H9 (cell line): ENCODE data around the gene SLC4A11. TPM values are rescaled to one million over a fixed set of nuclear protein-coding genes. Genes with fewer than 3 reads are reported as not detected.

Source experiments
- DNase-seq: peaks from one replicate; pipeline ENCODE4 v3.0.0-alpha.2; 2017
- H2AFZ ChIP-seq: one replicate; pipeline ENCODE4 v1.6.1; 2013; ENCODE audit warnings: mild to moderate bottlenecking, low read length, control low read depth, moderate library complexity
- H2AK5ac ChIP-seq: 2 replicates; pipeline ENCODE4 v1.6.1; 2013; ENCODE audit warnings: low read length, control low read depth, mixed read lengths; ENCODE audit not compliant: insufficient read length
- H2BK120ac ChIP-seq: one replicate; pipeline ENCODE4 v1.6.1; 2013; ENCODE audit warnings: low read depth, mild to moderate bottlenecking, low read length, control low read depth, inconsistent platforms; ENCODE audit not compliant: poor library complexity, severe bottlenecking
- H2BK12ac ChIP-seq: 2 replicates; pipeline ENCODE4 v1.6.1; 2013; ENCODE audit warnings: low read length, control low read depth, mixed read lengths, low read depth; ENCODE audit not compliant: insufficient read length
- H2BK15ac ChIP-seq: 2 replicates; pipeline ENCODE4 v1.6.1; 2013; ENCODE audit warnings: low read depth, low read length, control low read depth
- H2BK20ac ChIP-seq: one replicate; pipeline ENCODE4 v1.6.1; 2013; ENCODE audit warnings: low read depth, mild to moderate bottlenecking, low read length, control low read depth, inconsistent platforms; ENCODE audit not compliant: poor library complexity, severe bottlenecking
- H2BK5ac ChIP-seq: 2 replicates; pipeline ENCODE4 v1.6.1; 2013; ENCODE audit warnings: low read length, control low read depth, mixed read lengths; ENCODE audit not compliant: insufficient read length
- H3K14ac ChIP-seq: 2 replicates; pipeline ENCODE4 v1.6.1; 2013; ENCODE audit warnings: low read length, control low read depth; ENCODE audit not compliant: insufficient read depth
- H3K18ac ChIP-seq: 2 replicates; pipeline ENCODE4 v1.6.1; 2013; ENCODE audit warnings: low read depth, mild to moderate bottlenecking, mixed read lengths, low read length, control low read depth; ENCODE audit not compliant: insufficient read length
- H3K23ac ChIP-seq: 2 replicates; pipeline ENCODE4 v1.6.1; 2013; ENCODE audit warnings: low read length, control low read depth, mixed read lengths, low read depth; ENCODE audit not compliant: insufficient read length
- H3K23me2 ChIP-seq: 2 replicates; pipeline ENCODE4 v1.6.1; 2013; ENCODE audit warnings: low read depth, mild to moderate bottlenecking, mixed read lengths, low read length, control low read depth; ENCODE audit not compliant: insufficient read length, poor library complexity, severe bottlenecking
- H3K27ac ChIP-seq: 2 replicates; pipeline ENCODE4 v1.5.1; 2013; ENCODE audit warnings: low read length, control low read depth, mixed read lengths, low read depth; ENCODE audit not compliant: insufficient read length
- H3K27me3 ChIP-seq: 2 replicates; pipeline ENCODE4 v1.6.1; 2013; ENCODE audit warnings: low read length, control low read depth, inconsistent platforms; ENCODE audit not compliant: insufficient read depth
- H3K4ac ChIP-seq: 2 replicates; pipeline ENCODE4 v1.6.1; 2013; ENCODE audit warnings: low read depth, mild to moderate bottlenecking, control low read depth, inconsistent platforms, low read length, moderate library complexity
- H3K4me1 ChIP-seq: 2 replicates; pipeline ENCODE4 v1.6.1; 2013; ENCODE audit warnings: low read length, control low read depth, inconsistent platforms; ENCODE audit not compliant: insufficient read depth
- H3K4me2 ChIP-seq: 2 replicates; pipeline ENCODE4 v1.6.1; 2013; ENCODE audit warnings: low read length, control low read depth, mixed read lengths; ENCODE audit not compliant: insufficient read length, insufficient read depth
- H3K56ac ChIP-seq: 2 replicates; pipeline ENCODE4 v1.6.1; 2013; ENCODE audit warnings: low read depth, mild to moderate bottlenecking, mixed read lengths, low read length, control low read depth; ENCODE audit not compliant: insufficient read length
- H3K79me1 ChIP-seq: 2 replicates; pipeline ENCODE4 v1.6.1; 2013; ENCODE audit warnings: low read depth, mild to moderate bottlenecking, moderate library complexity, low read length, control low read depth, inconsistent platforms; ENCODE audit not compliant: insufficient read depth, poor library complexity, severe bottlenecking
- H3K79me2 ChIP-seq: 2 replicates; pipeline ENCODE4 v1.6.1; 2013; ENCODE audit warnings: low read length, control low read depth, inconsistent platforms; ENCODE audit not compliant: insufficient read depth
- H3K9ac ChIP-seq: 2 replicates; pipeline ENCODE4 v1.6.1; 2013; ENCODE audit warnings: low read length, control low read depth, mixed read lengths; ENCODE audit not compliant: insufficient read length; ENCODE audit errors: extremely low read depth
- H3K9me3 ChIP-seq: one replicate; pipeline ENCODE4 v1.6.1; 2013; ENCODE audit warnings: low read depth, low read length, inconsistent platforms; ENCODE audit not compliant: control insufficient read depth
- H3T11ph ChIP-seq: one replicate; pipeline ENCODE4 v1.6.1; 2013; ENCODE audit warnings: mild to moderate bottlenecking, low read length, control low read depth, inconsistent platforms
- H4K20me1 ChIP-seq: one replicate; pipeline ENCODE4 v1.6.1; 2013; ENCODE audit not compliant: control insufficient read depth, insufficient read length, insufficient read depth
- H4K5ac ChIP-seq: 2 replicates; pipeline ENCODE4 v1.6.1; 2013; ENCODE audit warnings: low read depth, mild to moderate bottlenecking, mixed read lengths, low read length, control low read depth; ENCODE audit not compliant: insufficient read length
- H4K8ac ChIP-seq: replicated peaks from 2 replicates; pipeline ENCODE4 v1.6.1; 2013; ENCODE audit warnings: low read length, control low read depth, mixed read lengths, low read depth; ENCODE audit not compliant: insufficient read length
- H4K91ac ChIP-seq: 2 replicates; pipeline ENCODE4 v1.6.1; 2013; ENCODE audit warnings: low read depth, mild to moderate bottlenecking, moderate library complexity, mixed read lengths, low read length, control low read depth; ENCODE audit not compliant: insufficient read length
- H3K27ac Mint-ChIP-seq, 3 experiments: 2 replicates in 2 of 3; 3 replicates in 1 of 3; pipeline ENCODE4 v1.8.0; 2020 to 2021; ENCODE audit warnings: mixed read lengths in 3 of 3, mild to moderate bottlenecking in 1 of 3, moderate library complexity in 1 of 3
- H3K27me3 Mint-ChIP-seq: 2 replicates; pipeline ENCODE4 v1.8.0; 2021; ENCODE audit warnings: low read depth, mild to moderate bottlenecking, moderate library complexity, mixed read lengths
- H3K36me3 Mint-ChIP-seq, 3 experiments: 2 replicates in 2 of 3; 3 replicates in 1 of 3; pipeline ENCODE4 v1.8.0; 2020 to 2021; ENCODE audit warnings: low read depth in 3 of 3, mixed read lengths in 3 of 3; ENCODE audit not compliant: insufficient read depth in 1 of 3
- H3K4me1 Mint-ChIP-seq, 2 experiments: 2 replicates each; pipeline ENCODE4 v1.8.0; 2020; ENCODE audit warnings: mixed read lengths in 2 of 2
- H3K4me3 Mint-ChIP-seq, 2 experiments: 2 replicates in 1 of 2; 3 replicates in 1 of 2; pipeline ENCODE4 v1.8.0; 2020 to 2021; ENCODE audit warnings: mild to moderate bottlenecking in 2 of 2, mixed read lengths in 2 of 2, moderate library complexity in 1 of 2
- H3K9me3 Mint-ChIP-seq, 2 experiments: 2 replicates in 1 of 2; 3 replicates in 1 of 2; pipeline ENCODE4 v1.8.0; 2020; ENCODE audit warnings: mild to moderate bottlenecking in 2 of 2, mixed read lengths in 2 of 2, moderate library complexity in 1 of 2
- CTCF ChIP-seq: fragments of 200-600 bp; sonication (generic); conservative IDR thresholded peaks from 3 replicates; pipeline ENCODE4 v1.8.0; 2021; ENCODE audit warnings: antibody characterized with exemption, mild to moderate bottlenecking
- WGBS: extraction: QIAGEN DNeasy Blood & Tissue Kit; methylation state at CpG from one replicate; pipeline ENCODE4 v1.1.7; 2013; ENCODE audit warnings: missing lambda C conversion rate, low lambda C conversion rate, mixed read lengths; ENCODE audit not compliant: insufficient read length; ENCODE audit errors: extremely low coverage; 5-methylcytosine and 5-hydroxymethylcytosine counted together
- total RNA-seq: library from RNA; stranded (reverse); gene quantifications from 2 replicates; pipeline ENCODE4 v1.2.1, GENCODE V29; 2021

Gene SLC4A11
- total RNA-seq, 1 experiment from 2014 or later = 29.4 TPM

GRCh38 chr20:3245156-3245555 lies 6.2 kb upstream of the SLC4A11 start:
- no peaks in the 10 kb centered on the region for H4K20me1 ChIP-seq
- peaks cover 11% of the 10 kb centered on the region for H3K23me2 ChIP-seq
- no peak for TF ChIP-seq CTCF
- no CpG with 5 or more reads among the region's 2 CpGs for WGBS
- H2BK120ac ChIP-seq = no peak overlapping the region
- no peak overlapping the region for H3K4me3 Mint-ChIP-seq
- H3K4me2 ChIP-seq = no peak overlapping the region
- no peaks in the 10 kb centered on the region for H3K9me3 ChIP-seq
- H3K27me3 ChIP-seq = peaks cover 6% of the 10 kb centered on the region; the same call in 1 of the 2 replicates
- H2BK12ac ChIP-seq = no peak overlapping the region
- H3K56ac ChIP-seq = no peak overlapping the region
- 0 out of 7 replicates have a peak, but pooled peaks cover 0 to 5% (median 2%) of the 10 kb centered on the region in 3 experiments for H3K36me3 Mint-ChIP-seq
- H2BK20ac ChIP-seq = no peak overlapping the region
- H3K27ac Mint-ChIP-seq = no peak overlapping the region
- H3K27me3 Mint-ChIP-seq = peaks cover 66% of the 10 kb centered on the region
- no peak overlapping the region for H4K5ac ChIP-seq
- H3K27ac ChIP-seq = no peak overlapping the region
- no peak overlapping the region for H2AFZ ChIP-seq
- H2BK5ac ChIP-seq = no peak overlapping the region
- no peak overlapping the region for H3K18ac ChIP-seq
- peaks cover 24 to 26% of the 10 kb centered on the region in 2 experiments for H3K4me1 Mint-ChIP-seq
- H3T11ph ChIP-seq = no peak overlapping the region
- H3K4ac ChIP-seq = no peak overlapping the region
- H4K8ac ChIP-seq = no peak overlapping the region
- no peak overlapping the region for H2BK15ac ChIP-seq
- H3K23ac ChIP-seq = no peak overlapping the region
- H2AK5ac ChIP-seq = no peak overlapping the region
- no peaks in the 10 kb centered on the region for H3K79me2 ChIP-seq
- H3K79me1 ChIP-seq = no peaks in the 10 kb centered on the region
- no peak overlapping the region for H3K9ac ChIP-seq
- H3K9me3 Mint-ChIP-seq = no peaks in the 10 kb centered on the region
- no peaks in the 10 kb centered on the region; the same call in 1 of the 2 replicates for H3K4me1 ChIP-seq
- H4K91ac ChIP-seq = no peak overlapping the region
- DNase-seq = no peak
- H3K14ac ChIP-seq = no peak overlapping the region
